ENCODE measurements around the gene PRIMA1. TPM values are rescaled to one million over a fixed set of nuclear protein-coding genes. Genes with fewer than 3 reads are reported as not detected.

The PRIMA1 gene
- total RNA-seq, 1 experiment from 2014 or later: 2.3 TPM

- WGBS (ENCODE audit: extremely low coverage, insufficient read length, low lambda C conversion rate): no CpG with 5 or more reads among the region's 12 CpGs
- Histone ChIP-seq H2BK12ac (ENCODE audit: insufficient read length, low read depth, low read length) (no peak overlapping the region), H3K4me1 (ENCODE audit: insufficient read depth, low read length) (no peaks in the 10 kb centered on the region), H3K79me1 (ENCODE audit: insufficient read depth, low read depth, low read length, poor library complexity, severe bottlenecking) (no peaks in the 10 kb centered on the region), H2AFZ (ENCODE audit: low read length) (no peak overlapping the region), H3K9ac (ENCODE audit: extremely low read depth, insufficient read length, low read length) (no peak overlapping the region), H4K20me1 (ENCODE audit: control insufficient read depth, insufficient read depth, insufficient read length) (no peaks in the 10 kb centered on the region), H2BK5ac (ENCODE audit: insufficient read length, low read length) (no peak overlapping the region), H3K27ac (ENCODE audit: insufficient read length, low read depth, low read length) (no peak overlapping the region), H2BK20ac (ENCODE audit: low read depth, low read length, poor library complexity, severe bottlenecking) (no peak overlapping the region), H3K23me2 (ENCODE audit: insufficient read length, low read depth, low read length, poor library complexity, severe bottlenecking) (no peaks in the 10 kb centered on the region), H2BK120ac (ENCODE audit: low read depth, low read length, poor library complexity, severe bottlenecking) (no peak overlapping the region), H3K14ac (ENCODE audit: insufficient read depth, low read length) (no peak overlapping the region), H3K56ac (ENCODE audit: insufficient read length, low read depth, low read length) (no peak overlapping the region), H4K8ac (replicated peaks; ENCODE audit: insufficient read length, low read depth, low read length) (no peak overlapping the region), H3K18ac (ENCODE audit: insufficient read length, low read depth, low read length) (no peak overlapping the region), H3K79me2 (ENCODE audit: insufficient read depth, low read length) (no peaks in the 10 kb centered on the region), H3K27me3 (ENCODE audit: insufficient read depth, low read length) (no peaks in the 10 kb centered on the region), H4K5ac (ENCODE audit: insufficient read length, low read depth, low read length) (no peak overlapping the region), H3K23ac (ENCODE audit: insufficient read length, low read depth, low read length) (no peak overlapping the region), H2AK5ac (ENCODE audit: insufficient read length, low read length) (no peak overlapping the region), H3K9me3 (ENCODE audit: control insufficient read depth, low read depth, low read length) (no peaks in the 10 kb centered on the region), H3T11ph (ENCODE audit: low read length) (no peak overlapping the region), H3K4me2 (ENCODE audit: insufficient read depth, insufficient read length, low read length) (no peak overlapping the region), H3K4ac (ENCODE audit: low read depth, low read length) (no peak overlapping the region), H4K91ac (ENCODE audit: insufficient read length, low read depth, low read length) (no peak overlapping the region), H2BK15ac (ENCODE audit: low read depth, low read length) (no peak overlapping the region)
- Mint-ChIP-seq H3K36me3 (ENCODE audit: insufficient read depth in 1 of 3, low read depth in 3 of 3) (no peaks in the 10 kb centered on the region; a peak in 1 of 7 replicates), H3K27ac (no peak overlapping the region), H3K4me1 (no peaks in the 10 kb centered on the region), H3K4me3 (no peak overlapping the region), H3K9me3 (no peaks in the 10 kb centered on the region; a peak in 2 of 5 replicates), H3K27me3 (ENCODE audit: low read depth) (peaks cover 22% of the 10 kb centered on the region)
- no peak for TF ChIP-seq CTCF (conservative IDR thresholded peaks at IDR 0.05)
- DNase-seq: no peak
These were observed 9.3 kb upstream of the PRIMA1 start for GRCh38 chr14:93797536-93797935.

All from H9 (cell line).